ENCODE results near the gene MSRB3. TPM values are rescaled to one million over a fixed set of nuclear protein-coding genes. Genes with fewer than 3 reads are reported as not detected.

MSRB3 gene
- total and polyA plus RNA-seq, 2 experiments from 2014 or later = 0.95 to 1.7 TPM

DNA sequence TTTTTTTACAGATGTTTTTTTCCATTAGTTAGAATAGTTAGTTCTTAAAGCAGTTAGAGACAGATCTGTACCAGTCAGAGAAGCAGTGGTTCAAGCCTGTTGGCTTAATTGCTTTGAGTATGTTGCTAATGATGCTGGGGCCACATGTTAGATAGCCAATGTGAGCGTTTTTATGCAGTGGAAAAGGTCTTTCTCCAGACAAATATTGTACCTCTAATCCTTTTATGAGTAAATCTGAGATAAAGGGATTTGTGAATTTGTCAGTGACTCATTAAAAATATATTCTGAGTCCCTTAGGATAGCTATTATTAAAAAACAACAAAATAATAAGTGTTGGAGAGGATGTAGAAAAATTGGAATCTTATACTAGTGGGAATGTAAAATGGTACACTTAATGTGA lies 154.2 kb downstream of the MSRB3 start:
- H3F3A ChIP-seq (replicated peaks; ENCODE audit: low read depth) = no peaks in the 10 kb centered on the region
- H3K4me3 ChIP-seq = no peak overlapping the region
- H3K79me2 ChIP-seq (replicated peaks; ENCODE audit: insufficient read depth) = no peaks in the 10 kb centered on the region
- peaks cover under 1% of the 10 kb centered on the region for H3K27me3 Mint-ChIP-seq (ENCODE audit: insufficient read depth, low read depth, poor library complexity)
- H3K4me1 ChIP-seq (ENCODE audit: insufficient read depth) = no peaks in the 10 kb centered on the region
- H3K27ac Mint-ChIP-seq = no peak overlapping the region
- peaks cover 5% of the 10 kb centered on the region; the same call in 2 of the 3 replicates for H3K4me1 Mint-ChIP-seq
- H3K9me3 Mint-ChIP-seq = no peaks in the 10 kb centered on the region
- DNase-seq (ENCODE audit: low spot score) = no peak
- no peak overlapping the region for H3K4me2 ChIP-seq
- peaks cover 7% of the 10 kb centered on the region; the same call in 1 of the 2 replicates for H3K9me2 ChIP-seq (ENCODE audit: insufficient read depth)
- H3K27ac ChIP-seq (ENCODE audit: low read depth) = no peak overlapping the region
- H4K20me1 ChIP-seq (replicated peaks; ENCODE audit: insufficient read depth) = no peaks in the 10 kb centered on the region
- no peaks in the 10 kb centered on the region for H3K36me3 Mint-ChIP-seq (ENCODE audit: low read depth)
- H3K36me3 ChIP-seq (ENCODE audit: insufficient read depth) = no peaks in the 10 kb centered on the region
- no peak overlapping the region for H2AFZ ChIP-seq
- ATAC-seq = no peak
- TF ChIP-seq NANOG (IDR thresholded peaks at IDR 0.05; ENCODE audit: borderline replicate concordance) (no peak), STAT1 (IDR thresholded peaks at IDR 0.05; ENCODE audit: unreplicated experiment) (no peak), EZH2phosphoT487 (IDR thresholded peaks at IDR 0.05; ENCODE audit: unreplicated experiment) (no peak), EZH2 (IDR thresholded peaks at IDR 0.05; ENCODE audit: low read depth, unreplicated experiment) (no peak), ZNF114 (CRISPR knock-in tag; IDR thresholded peaks at IDR 0.05) (no peak), POLR2AphosphoS5 (IDR thresholded peaks at IDR 0.05; ENCODE audit: low read depth) (no peak), ZNF331 (CRISPR knock-in tag; IDR thresholded peaks at IDR 0.05; ENCODE audit: low read depth) (no peak), JUNB (IDR thresholded peaks at IDR 0.05; ENCODE audit: unreplicated experiment) (no peak), CREB1 (CRISPR knock-in tag; IDR thresholded peaks at IDR 0.05; ENCODE audit: low read depth) (no peak)
- TF ChIP-seq, protein P1, sequence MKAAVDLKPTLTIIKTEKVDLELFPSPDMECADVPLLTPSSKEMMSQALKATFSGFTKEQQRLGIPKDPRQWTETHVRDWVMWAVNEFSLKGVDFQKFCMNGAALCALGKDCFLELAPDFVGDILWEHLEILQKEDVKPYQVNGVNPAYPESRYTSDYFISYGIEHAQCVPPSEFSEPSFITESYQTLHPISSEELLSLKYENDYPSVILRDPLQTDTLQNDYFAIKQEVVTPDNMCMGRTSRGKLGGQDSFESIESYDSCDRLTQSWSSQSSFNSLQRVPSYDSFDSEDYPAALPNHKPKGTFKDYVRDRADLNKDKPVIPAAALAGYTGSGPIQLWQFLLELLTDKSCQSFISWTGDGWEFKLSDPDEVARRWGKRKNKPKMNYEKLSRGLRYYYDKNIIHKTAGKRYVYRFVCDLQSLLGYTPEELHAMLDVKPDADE (IDR thresholded peaks at IDR 0.05) = no peak
- TF ChIP-seq, protein P2, sequence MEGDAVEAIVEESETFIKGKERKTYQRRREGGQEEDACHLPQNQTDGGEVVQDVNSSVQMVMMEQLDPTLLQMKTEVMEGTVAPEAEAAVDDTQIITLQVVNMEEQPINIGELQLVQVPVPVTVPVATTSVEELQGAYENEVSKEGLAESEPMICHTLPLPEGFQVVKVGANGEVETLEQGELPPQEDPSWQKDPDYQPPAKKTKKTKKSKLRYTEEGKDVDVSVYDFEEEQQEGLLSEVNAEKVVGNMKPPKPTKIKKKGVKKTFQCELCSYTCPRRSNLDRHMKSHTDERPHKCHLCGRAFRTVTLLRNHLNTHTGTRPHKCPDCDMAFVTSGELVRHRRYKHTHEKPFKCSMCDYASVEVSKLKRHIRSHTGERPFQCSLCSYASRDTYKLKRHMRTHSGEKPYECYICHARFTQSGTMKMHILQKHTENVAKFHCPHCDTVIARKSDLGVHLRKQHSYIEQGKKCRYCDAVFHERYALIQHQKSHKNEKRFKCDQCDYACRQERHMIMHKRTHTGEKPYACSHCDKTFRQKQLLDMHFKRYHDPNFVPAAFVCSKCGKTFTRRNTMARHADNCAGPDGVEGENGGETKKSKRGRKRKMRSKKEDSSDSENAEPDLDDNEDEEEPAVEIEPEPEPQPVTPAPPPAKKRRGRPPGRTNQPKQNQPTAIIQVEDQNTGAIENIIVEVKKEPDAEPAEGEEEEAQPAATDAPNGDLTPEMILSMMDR (conservative IDR thresholded peaks at IDR 0.05; ENCODE audit: low read depth in 2 of 2) = no peak
- TF ChIP-seq, protein P3, sequence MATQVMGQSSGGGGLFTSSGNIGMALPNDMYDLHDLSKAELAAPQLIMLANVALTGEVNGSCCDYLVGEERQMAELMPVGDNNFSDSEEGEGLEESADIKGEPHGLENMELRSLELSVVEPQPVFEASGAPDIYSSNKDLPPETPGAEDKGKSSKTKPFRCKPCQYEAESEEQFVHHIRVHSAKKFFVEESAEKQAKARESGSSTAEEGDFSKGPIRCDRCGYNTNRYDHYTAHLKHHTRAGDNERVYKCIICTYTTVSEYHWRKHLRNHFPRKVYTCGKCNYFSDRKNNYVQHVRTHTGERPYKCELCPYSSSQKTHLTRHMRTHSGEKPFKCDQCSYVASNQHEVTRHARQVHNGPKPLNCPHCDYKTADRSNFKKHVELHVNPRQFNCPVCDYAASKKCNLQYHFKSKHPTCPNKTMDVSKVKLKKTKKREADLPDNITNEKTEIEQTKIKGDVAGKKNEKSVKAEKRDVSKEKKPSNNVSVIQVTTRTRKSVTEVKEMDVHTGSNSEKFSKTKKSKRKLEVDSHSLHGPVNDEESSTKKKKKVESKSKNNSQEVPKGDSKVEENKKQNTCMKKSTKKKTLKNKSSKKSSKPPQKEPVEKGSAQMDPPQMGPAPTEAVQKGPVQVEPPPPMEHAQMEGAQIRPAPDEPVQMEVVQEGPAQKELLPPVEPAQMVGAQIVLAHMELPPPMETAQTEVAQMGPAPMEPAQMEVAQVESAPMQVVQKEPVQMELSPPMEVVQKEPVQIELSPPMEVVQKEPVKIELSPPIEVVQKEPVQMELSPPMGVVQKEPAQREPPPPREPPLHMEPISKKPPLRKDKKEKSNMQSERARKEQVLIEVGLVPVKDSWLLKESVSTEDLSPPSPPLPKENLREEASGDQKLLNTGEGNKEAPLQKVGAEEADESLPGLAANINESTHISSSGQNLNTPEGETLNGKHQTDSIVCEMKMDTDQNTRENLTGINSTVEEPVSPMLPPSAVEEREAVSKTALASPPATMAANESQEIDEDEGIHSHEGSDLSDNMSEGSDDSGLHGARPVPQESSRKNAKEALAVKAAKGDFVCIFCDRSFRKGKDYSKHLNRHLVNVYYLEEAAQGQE (IDR thresholded peaks at IDR 0.05; ENCODE audit: unreplicated experiment) = no peak
- TF ChIP-seq, protein P4, sequence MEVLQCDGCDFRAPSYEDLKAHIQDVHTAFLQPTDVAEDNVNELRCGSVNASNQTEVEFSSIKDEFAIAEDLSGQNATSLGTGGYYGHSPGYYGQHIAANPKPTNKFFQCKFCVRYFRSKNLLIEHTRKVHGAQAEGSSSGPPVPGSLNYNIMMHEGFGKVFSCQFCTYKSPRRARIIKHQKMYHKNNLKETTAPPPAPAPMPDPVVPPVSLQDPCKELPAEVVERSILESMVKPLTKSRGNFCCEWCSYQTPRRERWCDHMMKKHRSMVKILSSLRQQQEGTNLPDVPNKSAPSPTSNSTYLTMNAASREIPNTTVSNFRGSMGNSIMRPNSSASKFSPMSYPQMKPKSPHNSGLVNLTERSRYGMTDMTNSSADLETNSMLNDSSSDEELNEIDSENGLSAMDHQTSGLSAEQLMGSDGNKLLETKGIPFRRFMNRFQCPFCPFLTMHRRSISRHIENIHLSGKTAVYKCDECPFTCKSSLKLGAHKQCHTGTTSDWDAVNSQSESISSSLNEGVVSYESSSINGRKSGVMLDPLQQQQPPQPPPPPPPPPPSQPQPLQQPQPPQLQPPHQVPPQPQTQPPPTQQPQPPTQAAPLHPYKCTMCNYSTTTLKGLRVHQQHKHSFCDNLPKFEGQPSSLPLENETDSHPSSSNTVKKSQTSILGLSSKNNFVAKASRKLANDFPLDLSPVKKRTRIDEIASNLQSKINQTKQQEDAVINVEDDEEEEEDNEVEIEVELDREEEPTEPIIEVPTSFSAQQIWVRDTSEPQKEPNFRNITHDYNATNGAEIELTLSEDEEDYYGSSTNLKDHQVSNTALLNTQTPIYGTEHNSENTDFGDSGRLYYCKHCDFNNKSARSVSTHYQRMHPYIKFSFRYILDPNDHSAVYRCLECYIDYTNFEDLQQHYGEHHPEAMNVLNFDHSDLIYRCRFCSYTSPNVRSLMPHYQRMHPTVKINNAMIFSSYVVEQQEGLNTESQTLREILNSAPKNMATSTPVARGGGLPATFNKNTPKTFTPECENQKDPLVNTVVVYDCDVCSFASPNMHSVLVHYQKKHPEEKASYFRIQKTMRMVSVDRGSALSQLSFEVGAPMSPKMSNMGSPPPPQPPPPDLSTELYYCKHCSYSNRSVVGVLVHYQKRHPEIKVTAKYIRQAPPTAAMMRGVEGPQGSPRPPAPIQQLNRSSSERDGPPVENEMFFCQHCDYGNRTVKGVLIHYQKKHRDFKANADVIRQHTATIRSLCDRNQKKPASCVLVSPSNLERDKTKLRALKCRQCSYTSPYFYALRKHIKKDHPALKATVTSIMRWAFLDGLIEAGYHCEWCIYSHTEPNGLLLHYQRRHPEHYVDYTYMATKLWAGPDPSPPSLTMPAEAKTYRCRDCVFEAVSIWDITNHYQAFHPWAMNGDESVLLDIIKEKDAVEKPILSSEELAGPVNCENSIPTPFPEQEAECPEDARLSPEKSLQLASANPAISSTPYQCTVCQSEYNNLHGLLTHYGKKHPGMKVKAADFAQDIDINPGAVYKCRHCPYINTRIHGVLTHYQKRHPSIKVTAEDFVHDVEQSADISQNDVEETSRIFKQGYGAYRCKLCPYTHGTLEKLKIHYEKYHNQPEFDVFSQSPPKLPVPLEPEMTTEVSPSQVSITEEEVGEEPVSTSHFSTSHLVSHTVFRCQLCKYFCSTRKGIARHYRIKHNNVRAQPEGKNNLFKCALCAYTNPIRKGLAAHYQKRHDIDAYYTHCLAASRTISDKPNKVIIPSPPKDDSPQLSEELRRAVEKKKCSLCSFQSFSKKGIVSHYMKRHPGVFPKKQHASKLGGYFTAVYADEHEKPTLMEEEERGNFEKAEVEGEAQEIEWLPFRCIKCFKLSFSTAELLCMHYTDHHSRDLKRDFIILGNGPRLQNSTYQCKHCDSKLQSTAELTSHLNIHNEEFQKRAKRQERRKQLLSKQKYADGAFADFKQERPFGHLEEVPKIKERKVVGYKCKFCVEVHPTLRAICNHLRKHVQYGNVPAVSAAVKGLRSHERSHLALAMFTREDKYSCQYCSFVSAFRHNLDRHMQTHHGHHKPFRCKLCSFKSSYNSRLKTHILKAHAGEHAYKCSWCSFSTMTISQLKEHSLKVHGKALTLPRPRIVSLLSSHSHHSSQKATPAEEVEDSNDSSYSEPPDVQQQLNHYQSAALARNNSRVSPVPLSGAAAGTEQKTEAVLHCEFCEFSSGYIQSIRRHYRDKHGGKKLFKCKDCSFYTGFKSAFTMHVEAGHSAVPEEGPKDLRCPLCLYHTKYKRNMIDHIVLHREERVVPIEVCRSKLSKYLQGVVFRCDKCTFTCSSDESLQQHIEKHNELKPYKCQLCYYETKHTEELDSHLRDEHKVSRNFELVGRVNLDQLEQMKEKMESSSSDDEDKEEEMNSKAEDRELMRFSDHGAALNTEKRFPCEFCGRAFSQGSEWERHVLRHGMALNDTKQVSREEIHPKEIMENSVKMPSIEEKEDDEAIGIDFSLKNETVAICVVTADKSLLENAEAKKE (CRISPR knock-in tag; IDR thresholded peaks at IDR 0.05) = no peak
- no peaks in the 10 kb centered on the region for H3K27me3 ChIP-seq (ENCODE audit: insufficient read depth)
- no peak overlapping the region for H3K4me3 Mint-ChIP-seq
